Right lobe of liver (tissue), 4 donors: ENCODE results near the gene DNMT3L.

Experiments
- POLR2A ChIP-seq: fragments of 450-650 bp; IDR thresholded peaks from one replicate; pipeline ENCODE4 v1.6.1; 2017; ENCODE audit warnings: antibody characterized with exemption, mild to moderate bottlenecking
- TF ChIP-seq, protein P1 (sequence below), 4 donors: fragments of 200-600 bp in 3 of 4; fragments of 450-650 bp in 1 of 4; IDR thresholded peaks; one replicate each; pipeline versions ENCODE4 v1.5.1 to v1.8.0; 2016 to 2022; ENCODE audit warnings: antibody characterized with exemption in 4 of 4, mild to moderate bottlenecking in 2 of 4
- donor health status: DM: no; HTN: no; CAD: no.
- donor health status: DM: no; HTN: no; CAD: no.
- donor health status: DM: no; HTN: yes; CAD: no.

DNA sequence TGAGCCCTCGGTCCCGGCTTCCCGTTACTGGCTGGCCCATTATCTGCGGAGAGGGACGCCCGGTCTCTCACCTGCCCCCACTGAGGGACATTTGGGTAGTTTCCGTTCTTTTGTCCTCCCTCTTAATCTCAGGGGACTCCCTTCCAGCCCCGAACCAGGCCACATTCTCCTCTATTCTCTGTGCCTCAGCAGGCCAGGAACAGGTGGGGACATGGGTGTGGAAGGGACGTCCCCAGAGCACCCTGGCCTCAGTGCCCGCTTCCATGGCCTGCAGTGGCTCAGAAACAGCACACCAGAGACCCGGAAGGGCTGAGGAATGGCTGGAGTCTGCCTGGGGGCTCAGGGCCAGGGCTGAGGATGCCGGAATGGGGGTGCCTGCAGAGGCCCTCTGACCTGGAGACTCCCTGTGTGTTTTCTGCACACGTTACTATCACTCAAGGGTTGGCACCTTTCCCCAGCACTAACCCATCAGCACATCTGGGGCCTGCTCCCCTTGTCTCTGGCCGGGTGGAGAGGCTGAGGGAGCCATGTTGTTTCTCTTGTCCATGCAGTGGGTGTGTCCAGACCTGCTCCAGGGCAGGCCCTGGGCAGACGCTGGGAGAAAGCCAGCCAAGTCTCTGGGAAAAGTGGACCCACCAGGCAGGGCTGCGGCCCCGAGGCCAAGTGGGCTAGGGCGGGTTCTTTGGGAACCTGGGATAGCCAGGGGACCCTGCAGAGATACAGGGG, 10.0 kb upstream of the DNMT3L start:
- TF ChIP-seq POLR2A = no peak
- TF ChIP-seq, protein P1, sequence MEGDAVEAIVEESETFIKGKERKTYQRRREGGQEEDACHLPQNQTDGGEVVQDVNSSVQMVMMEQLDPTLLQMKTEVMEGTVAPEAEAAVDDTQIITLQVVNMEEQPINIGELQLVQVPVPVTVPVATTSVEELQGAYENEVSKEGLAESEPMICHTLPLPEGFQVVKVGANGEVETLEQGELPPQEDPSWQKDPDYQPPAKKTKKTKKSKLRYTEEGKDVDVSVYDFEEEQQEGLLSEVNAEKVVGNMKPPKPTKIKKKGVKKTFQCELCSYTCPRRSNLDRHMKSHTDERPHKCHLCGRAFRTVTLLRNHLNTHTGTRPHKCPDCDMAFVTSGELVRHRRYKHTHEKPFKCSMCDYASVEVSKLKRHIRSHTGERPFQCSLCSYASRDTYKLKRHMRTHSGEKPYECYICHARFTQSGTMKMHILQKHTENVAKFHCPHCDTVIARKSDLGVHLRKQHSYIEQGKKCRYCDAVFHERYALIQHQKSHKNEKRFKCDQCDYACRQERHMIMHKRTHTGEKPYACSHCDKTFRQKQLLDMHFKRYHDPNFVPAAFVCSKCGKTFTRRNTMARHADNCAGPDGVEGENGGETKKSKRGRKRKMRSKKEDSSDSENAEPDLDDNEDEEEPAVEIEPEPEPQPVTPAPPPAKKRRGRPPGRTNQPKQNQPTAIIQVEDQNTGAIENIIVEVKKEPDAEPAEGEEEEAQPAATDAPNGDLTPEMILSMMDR (IDR thresholded peaks at IDR 0.05) = no peak
